GM10248 (cell line): Measurements from ENCODE around the gene MEG3.
A peak's percentile ranks its signal among the peaks of the same experiment; 100 is the strongest.

Experiments
- CTCF ChIA-PET: fragments of 300-600 bp; sonication (Branson Sonifier 250); formaldehyde crosslinking; extraction: SDS; loops from one replicate; lab custom pipeline; 2021; ENCODE audit warnings: antibody characterized with exemption; lab: Yijun Ruan, JAX
- POLR2A ChIA-PET: fragments of 350-650 bp; sonication (Branson Sonifier 250); formaldehyde crosslinking; extraction: SDS; loops from one replicate; lab custom pipeline; 2020; ENCODE audit warnings: antibody characterized with exemption; lab: Yijun Ruan, JAX
- DNase-seq: peaks from one replicate; pipeline ENCODE4 v3.0.0; 2012; ENCODE audit errors: extremely low spot score
- CTCF ChIP-seq: IDR thresholded peaks from 2 replicates; pipeline ENCODE4 v1.5.1; 2012; ENCODE audit warnings: mild to moderate bottlenecking, low read depth; ENCODE audit errors: extremely low read depth, missing control alignments, control extremely low read depth

The MEG3 gene

GRCh38 chr14:100844846-100845245, 18.9 kb downstream of the MEG3 start:
- CTCF ChIA-PET: no interaction called here
- POLR2A ChIA-PET: no interaction called here
- no peak for TF ChIP-seq CTCF
- no peak for DNase-seq

GRCh38 chr14:100845341-100845740, 19.4 kb downstream of the MEG3 start:
- POLR2A ChIA-PET: no interaction called here
- DNase-seq: no peak
- no peak for TF ChIP-seq CTCF
- CTCF ChIA-PET: no interaction called here

- ChIA-PET CTCF (no interaction called here), POLR2A (no interaction called here)
- DNase-seq: no peak
- TF ChIP-seq CTCF: no peak
Measured at GRCh38 chr14:100846309-100846859, 20.5 kb downstream of the MEG3 start.

- no peak for TF ChIP-seq CTCF
Measured at GRCh38 chr14:100849115-100849781, 23.3 kb downstream of the MEG3 start.

GRCh38 chr14:100850841-100851585, 25.1 kb downstream of the MEG3 start:
- POLR2A ChIA-PET: no interaction called here
- DNase-seq: peak; percentile 71
- CTCF ChIA-PET: interaction anchor here (0.6 to 1.7 kb wide), 5 partner anchors 9 to 776 kb away, joined by 3 to 8 read pairs (median 5); no protein-coding TSS in a partner anchor
- peak; percentile 69 for TF ChIP-seq CTCF

More at GRCh38 chr14:100849115-100849781, 23.3 kb downstream of the MEG3 start:
- ChIA-PET POLR2A (no interaction called here), CTCF (no interaction called here)
- DNase-seq: no peak

GRCh38 chr14:100851586-100851916, 25.6 kb downstream of the MEG3 start:
- no peak for DNase-seq
- no peak for TF ChIP-seq CTCF
- ChIA-PET POLR2A (no interaction called here), CTCF (interaction anchor here (1.7 kb wide), 1 partner anchor 19 kb away, joined by 4 read pairs; no protein-coding TSS in a partner anchor)
